Measurements from ENCODE around the gene RASGEF1C.
"Not testable (repeated sequence)": the region's sequence is repeated elsewhere in the genome, so short reads cannot be mapped to it uniquely, and the experiment has no call there.

The RASGEF1C gene

DNA sequence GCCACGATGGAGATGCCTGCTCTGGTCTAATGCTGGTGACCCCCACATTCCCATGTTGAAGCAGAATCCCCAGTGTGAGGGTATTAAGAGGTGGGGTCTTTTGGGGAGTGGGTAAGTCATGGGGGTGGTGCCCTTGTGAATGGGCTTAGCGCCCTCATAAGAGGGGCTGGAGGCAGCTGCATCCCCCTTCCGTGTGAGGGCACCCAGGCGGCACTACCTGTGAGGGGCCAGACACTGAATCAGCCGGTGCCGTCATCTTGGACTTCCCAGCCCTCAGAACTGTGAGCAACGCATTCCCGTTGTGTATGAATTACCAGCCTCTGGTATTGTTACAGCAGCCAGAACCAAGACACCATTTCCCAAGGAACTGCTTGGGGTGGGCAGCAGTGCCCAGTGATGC is 110.5 kb downstream of the RASGEF1C start:
- Mint-ChIP-seq H3K4me3 (no peak overlapping the region), H3K36me3 (no peaks in the 10 kb centered on the region), H3K27me3 (no peaks in the 10 kb centered on the region), H3K27ac (no peak overlapping the region), H3K4me1 (no peaks in the 10 kb centered on the region), H3K9me3 (no peaks in the 10 kb centered on the region)
- CTCF ChIA-PET: no interaction called here
- DNase-seq: no peak

DNA sequence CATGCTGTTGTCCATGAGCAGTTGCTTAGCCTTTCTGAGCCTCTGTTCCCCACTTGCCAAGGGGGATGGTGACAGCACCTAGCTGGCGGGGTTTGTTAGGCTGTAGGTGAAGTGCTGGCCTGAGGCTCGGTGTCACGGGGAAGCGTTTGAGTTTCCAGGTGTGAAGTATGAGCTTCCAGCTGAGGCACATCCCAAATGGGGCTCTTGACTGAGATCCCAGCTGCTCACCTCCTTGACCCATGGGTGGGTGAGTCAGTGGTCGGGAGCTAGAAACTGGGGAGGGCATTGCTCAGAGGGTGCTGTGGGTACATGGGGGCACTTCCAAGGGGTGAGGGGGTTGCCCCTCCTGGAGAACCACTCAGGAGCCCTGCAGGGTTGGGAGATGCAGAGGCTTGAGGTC is 111.1 kb downstream of the RASGEF1C start:
- CTCF ChIA-PET: no interaction called here
- H3K27ac Mint-ChIP-seq: no peak overlapping the region
- no peak overlapping the region for H3K4me3 Mint-ChIP-seq

DNA sequence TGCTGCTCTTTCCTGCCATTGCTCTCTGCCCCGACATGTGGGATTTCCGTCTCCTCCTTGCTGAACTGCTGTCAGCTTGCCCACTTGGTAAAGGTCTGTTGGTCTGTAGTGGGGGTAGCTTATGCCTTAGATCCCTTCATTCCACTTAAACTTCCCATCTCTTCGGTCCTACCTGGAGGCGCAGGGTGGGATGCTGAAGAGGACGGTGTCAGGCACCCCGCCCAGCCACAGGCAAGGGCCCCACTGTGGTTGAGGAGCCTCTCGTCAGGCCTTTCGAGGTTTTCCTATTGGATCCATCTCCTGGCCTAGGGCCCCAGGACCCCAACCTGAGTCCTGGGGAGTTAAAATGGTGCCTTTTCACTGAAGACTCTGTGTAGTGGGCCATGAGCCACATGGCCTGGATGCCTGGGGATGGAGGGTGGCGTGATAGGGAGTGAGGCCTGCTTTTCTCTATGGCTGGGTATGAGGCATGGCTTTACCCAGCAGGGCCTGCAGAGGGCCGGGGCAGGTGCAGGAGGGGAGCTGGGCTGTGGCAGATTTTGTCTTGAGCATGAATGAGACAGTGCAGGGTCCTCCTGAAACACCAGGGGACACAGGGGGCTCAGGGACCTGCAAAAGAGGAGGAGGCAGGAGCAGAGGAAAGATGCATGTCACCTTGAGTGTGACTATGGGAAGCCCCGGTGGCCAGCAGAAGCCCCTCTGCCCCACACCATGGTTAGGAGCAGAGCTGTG is 111.7 kb downstream of the RASGEF1C start:
- no peak overlapping the region for H3K27ac Mint-ChIP-seq
- no peaks in the 10 kb centered on the region for H3K4me1 Mint-ChIP-seq
- CTCF ChIA-PET: no interaction called here

More for the DNA sequence above, 111.1 kb downstream of the RASGEF1C start:
- Mint-ChIP-seq H3K4me1 (no peaks in the 10 kb centered on the region), H3K27me3 (peaks cover 3% of the 10 kb centered on the region), H3K36me3 (no peaks in the 10 kb centered on the region), H3K9me3 (no peaks in the 10 kb centered on the region)
- no peak for DNase-seq

DNA sequence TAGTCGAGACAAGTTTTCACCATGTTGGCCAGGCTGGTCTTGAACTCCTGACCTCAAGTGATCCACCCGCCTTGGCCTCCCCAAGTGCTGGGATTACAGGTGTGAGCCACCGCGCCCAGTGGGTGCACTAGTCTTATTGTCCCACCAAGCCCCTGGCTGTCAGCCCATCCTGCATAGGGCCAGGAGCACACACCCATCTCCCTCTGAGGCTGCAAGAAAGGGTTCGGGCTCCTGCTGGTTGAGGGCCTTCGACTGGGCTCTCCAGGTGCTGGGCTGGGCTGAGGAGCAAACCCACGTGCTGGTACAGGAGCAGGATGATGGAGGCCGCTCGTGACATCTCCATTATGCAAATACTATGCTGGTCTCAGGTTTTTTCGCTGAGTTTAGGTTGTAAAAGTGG is 112.4 kb downstream of the RASGEF1C start:
- H3K27ac Mint-ChIP-seq: no peak overlapping the region
- H3K27me3 Mint-ChIP-seq: peaks cover 11% of the 10 kb centered on the region
- H3K4me1 Mint-ChIP-seq: no peaks in the 10 kb centered on the region
- H3K4me3 Mint-ChIP-seq: no peak overlapping the region
- CTCF ChIA-PET: no interaction called here
- no peaks in the 10 kb centered on the region for H3K36me3 Mint-ChIP-seq
- DNase-seq: no peak
- no peaks in the 10 kb centered on the region for H3K9me3 Mint-ChIP-seq

More for the DNA sequence above, 111.7 kb downstream of the RASGEF1C start:
- no peak for DNase-seq
- H3K27me3 Mint-ChIP-seq: peaks cover 6% of the 10 kb centered on the region
- no peaks in the 10 kb centered on the region for H3K9me3 Mint-ChIP-seq
- H3K36me3 Mint-ChIP-seq: no peaks in the 10 kb centered on the region
- H3K4me3 Mint-ChIP-seq: no peak overlapping the region

DNA sequence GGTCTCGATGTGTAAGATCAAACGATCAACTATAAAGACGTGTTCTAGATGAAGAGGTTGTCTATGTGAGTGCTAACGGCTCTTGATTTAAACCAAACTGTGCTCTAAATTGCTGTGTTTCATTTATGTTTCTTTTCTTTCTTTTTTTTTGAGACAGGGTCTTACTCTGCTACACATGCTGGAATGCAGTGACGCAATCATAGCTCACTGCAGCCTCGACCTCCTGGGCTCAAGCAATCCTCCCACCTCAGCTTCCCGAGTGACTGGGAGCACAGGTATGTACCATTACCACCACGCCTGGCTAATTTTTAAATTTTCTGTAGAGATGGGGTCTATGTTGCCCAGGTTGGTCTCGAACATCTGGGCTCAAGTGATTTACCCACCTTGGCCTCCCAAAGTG is 113.5 kb downstream of the RASGEF1C start:
- CTCF ChIA-PET: no interaction called here
- no peaks in the 10 kb centered on the region for H3K9me3 Mint-ChIP-seq
- no peaks in the 10 kb centered on the region for H3K36me3 Mint-ChIP-seq
- DNase-seq: peak; percentile 8
- H3K4me1 Mint-ChIP-seq: peaks cover 5% of the 10 kb centered on the region
- peaks cover 11% of the 10 kb centered on the region for H3K27me3 Mint-ChIP-seq
- no peak overlapping the region for H3K27ac Mint-ChIP-seq
- H3K4me3 Mint-ChIP-seq: no peak overlapping the region

DNA sequence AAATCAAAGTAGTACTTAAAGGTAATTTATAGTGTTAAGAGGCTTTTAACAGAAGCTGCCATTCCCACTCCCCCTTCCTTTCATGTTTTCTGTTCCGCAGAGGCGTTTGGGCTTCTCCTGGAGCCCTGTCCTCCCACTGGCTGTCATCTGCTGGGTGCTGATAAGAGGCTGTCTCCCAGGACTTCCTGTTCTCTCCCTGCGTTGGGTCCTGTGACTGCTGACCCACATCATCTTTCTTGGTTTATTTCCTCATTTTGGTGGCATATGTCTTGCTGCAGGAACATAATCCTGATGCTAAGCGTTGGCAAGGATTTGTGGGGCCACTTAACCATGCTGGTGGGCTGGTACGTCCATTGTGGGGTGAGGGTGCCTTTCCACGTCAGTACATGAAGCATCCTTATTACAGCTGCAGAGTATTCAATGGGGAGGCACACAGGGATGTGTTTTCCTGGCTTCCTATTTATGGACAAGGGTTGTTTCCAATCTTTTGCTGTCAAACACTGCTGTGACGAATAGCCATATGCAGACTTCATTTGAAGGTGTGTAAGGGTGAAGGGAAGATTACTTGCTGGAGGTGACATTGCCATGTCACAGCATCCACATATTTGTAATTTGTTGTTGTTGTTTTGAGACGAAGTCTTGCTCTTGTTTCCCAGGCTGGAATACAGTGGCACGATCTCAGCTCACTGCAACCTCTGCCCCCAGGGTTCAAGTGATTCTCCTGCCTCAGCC is 115.2 kb downstream of the RASGEF1C start:
- Mint-ChIP-seq H3K4me1 (peaks cover 10% of the 10 kb centered on the region), H3K27ac (no peak overlapping the region), H3K9me3 (no peaks in the 10 kb centered on the region), H3K36me3 (no peaks in the 10 kb centered on the region), H3K4me3 (no peak overlapping the region), H3K27me3 (peaks cover 18% of the 10 kb centered on the region)
- no peak for DNase-seq
- CTCF ChIA-PET: interaction anchor here (0.8 to 1.0 kb wide), 2 partner anchors 186 to 331 kb away, joined by 3 to 4 read pairs; no protein-coding TSS in a partner anchor

DNA sequence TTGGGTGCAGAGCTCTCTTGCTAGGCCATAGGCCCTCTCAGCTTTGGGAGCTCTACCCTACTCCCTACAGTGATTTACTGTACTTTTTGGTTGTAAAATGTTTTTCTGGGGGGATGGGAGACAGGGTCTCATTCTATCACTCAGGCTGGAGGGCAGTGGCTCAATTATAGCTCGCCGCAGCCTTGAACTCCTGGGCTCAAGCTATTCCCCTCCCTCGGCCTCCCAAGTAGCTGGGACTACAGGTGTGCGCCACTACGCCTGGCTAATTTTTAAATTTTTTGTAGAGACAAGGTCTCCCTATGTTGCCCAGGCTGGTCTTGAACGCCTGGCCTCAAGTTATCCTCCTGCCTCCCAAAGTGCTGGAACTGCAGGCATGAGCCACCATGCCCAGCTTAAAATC is 115.8 kb downstream of the RASGEF1C start:
- Mint-ChIP-seq H3K27ac (no peak overlapping the region), H3K9me3 (no peaks in the 10 kb centered on the region), H3K27me3 (peaks cover 18% of the 10 kb centered on the region), H3K4me3 (no peak overlapping the region), H3K36me3 (no peaks in the 10 kb centered on the region), H3K4me1 (peaks cover 10% of the 10 kb centered on the region)
- DNase-seq: no peak
- CTCF ChIA-PET: interaction anchor here (0.8 to 2.2 kb wide), 2 partner anchors 296 to 330 kb away, joined by 3 to 4 read pairs; no protein-coding TSS in a partner anchor

DNA sequence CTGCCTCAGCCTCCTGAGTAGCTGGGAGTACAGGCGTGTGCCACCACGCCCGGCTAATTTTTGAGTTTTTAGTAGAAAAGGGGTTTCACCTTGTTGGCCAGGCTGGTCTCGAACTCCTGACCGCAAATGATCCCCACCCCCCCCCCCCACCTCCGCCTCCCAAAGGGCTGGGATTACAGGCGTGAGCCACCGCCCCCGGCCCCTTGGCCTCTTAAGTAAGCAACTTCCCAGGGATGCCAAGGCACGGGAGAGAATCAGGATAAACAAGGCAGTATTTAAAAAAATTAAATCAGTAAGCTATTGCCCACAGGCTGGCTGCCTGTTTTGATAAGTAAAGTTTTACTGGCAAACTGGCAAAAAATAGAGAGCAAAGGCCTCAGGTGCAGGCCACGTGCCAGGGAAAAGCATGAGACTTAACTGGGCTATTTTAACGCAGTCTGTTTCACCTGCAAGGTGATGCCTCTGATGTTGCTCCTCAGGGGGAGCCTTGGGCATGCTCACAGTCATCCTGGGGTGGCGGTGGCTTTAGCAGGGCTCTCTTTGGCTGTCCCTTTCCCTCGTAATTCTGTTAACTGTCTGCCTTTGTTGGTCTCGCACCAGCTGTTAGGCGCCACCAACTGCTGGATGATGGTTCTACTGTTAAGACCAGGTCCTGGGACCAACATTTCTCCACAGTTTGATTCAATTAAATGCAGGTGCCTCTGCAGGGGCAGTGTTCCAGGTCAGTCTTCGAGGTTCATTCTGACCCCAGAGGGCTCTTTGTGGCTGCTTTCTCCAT is 118.1 kb downstream of the RASGEF1C start:
- Mint-ChIP-seq H3K4me3 (peak overlapping the region; percentile 46), H3K4me1 (peaks cover 20% of the 10 kb centered on the region), H3K36me3 (no peaks in the 10 kb centered on the region), H3K27me3 (peaks cover 18% of the 10 kb centered on the region), H3K9me3 (no peaks in the 10 kb centered on the region), H3K27ac (peak overlapping the region; percentile 35)
- peak; percentile 37 for DNase-seq
- CTCF ChIA-PET: interaction anchor here (0.6 to 3.1 kb wide), 13 partner anchors 10 to 328 kb away, joined by 3 to 16 read pairs (median 4); partner anchors contain the start of gene TBC1D9B

DNA sequence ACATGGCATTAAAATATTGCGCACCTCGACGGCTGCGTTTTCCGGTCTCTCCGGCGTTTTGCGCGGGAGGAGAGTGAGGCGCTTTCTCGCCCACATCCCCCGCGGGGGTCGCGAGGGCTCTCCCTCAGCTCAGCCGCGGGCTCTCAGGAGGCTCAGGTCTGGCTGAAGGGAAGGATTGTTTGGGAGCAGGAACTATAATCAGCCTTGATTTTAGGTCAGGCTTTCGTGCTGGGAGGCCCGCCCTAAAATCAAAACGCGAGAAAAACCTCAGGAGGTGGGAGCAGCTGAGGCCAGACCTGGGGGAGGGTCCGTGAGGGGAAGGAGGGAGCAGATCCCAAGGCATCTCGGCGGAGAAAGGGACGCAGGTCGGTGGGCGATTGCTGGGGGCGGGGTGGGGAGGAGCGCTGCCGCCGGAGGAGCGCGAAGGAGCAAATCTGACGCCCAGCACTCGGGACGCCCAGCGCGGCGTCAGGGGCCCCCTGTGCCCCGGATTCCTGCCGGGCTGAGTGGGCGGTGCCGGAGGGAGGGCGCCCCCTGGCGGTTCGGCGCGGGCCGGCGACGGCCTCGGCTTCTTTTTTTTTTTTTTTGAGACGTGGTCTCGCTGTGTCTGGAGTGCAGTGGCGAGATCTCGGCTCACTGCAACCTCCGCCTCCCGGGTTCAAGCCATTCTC is 118.8 kb downstream of the RASGEF1C start:
- CTCF ChIA-PET: interaction anchor here (1.2 to 3.1 kb wide), 8 partner anchors 10 to 327 kb away, joined by 3 to 16 read pairs (median 4); partner anchors contain the start of gene TBC1D9B
- H3K4me3 Mint-ChIP-seq: peak overlapping the region; percentile 73
- peak overlapping the region; percentile 55 for H3K27ac Mint-ChIP-seq
- DNase-seq: peak; percentile 79
- no peaks in the 10 kb centered on the region for H3K36me3 Mint-ChIP-seq
- peaks cover 18% of the 10 kb centered on the region for H3K27me3 Mint-ChIP-seq
- no peaks in the 10 kb centered on the region for H3K9me3 Mint-ChIP-seq
- peaks cover 25% of the 10 kb centered on the region for H3K4me1 Mint-ChIP-seq

DNA sequence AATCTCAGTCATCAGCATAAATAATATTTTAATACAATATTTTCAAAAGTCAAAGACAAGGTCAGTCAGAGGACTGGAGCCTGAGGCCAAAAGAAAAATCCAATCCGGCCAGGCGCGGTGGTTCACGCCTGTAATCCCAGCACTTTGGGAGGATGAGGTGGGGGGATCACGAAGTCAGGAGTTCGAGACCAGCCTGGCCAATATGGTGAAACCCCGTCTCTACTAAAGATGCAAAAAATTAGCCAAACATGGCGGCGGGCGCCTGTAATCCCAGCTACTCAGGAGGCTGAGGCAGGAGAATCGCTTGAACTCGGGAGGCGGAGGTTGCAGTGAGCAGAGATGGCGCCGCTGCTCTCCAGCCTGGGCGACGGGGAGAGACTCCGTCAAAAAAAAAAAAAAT is 119.4 kb downstream of the RASGEF1C start:
- not testable (repeated sequence) for H3K27ac Mint-ChIP-seq, H3K36me3 Mint-ChIP-seq, H3K9me3 Mint-ChIP-seq, H3K4me3 Mint-ChIP-seq, DNase-seq
- H3K4me1 Mint-ChIP-seq: peaks cover 27% of the 10 kb centered on the region
- peaks cover 21% of the 10 kb centered on the region for H3K27me3 Mint-ChIP-seq
- CTCF ChIA-PET: interaction anchor here (1.2 to 3.1 kb wide), 4 partner anchors 9 to 327 kb away, joined by 4 to 16 read pairs (median 8); partner anchors contain the start of gene TBC1D9B

DNA sequence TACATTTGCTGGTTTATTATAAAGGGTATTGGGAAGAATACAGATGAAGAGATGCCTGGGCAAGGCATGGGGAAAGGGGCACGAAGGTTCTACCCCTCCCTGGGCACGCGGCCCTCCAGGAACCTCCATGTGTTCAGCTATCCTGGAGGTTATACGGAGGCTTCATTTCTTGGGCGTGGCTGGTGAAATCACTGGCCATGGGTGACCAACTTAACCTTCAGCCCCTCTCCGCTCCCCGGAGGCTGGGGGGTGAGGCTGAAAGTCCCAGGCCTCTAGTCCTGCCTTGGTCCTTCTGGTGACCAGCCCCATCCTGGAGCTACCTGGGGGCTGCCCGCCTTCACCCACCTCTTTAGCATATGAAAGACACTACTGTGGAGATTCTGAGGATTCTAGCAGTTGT is 120.5 kb downstream of the RASGEF1C start:
- CTCF ChIA-PET: interaction anchor here (1.3 kb wide), 1 partner anchor 9 kb away, joined by 3 read pairs; no protein-coding TSS in a partner anchor
- H3K27ac Mint-ChIP-seq: no peak overlapping the region

DNA sequence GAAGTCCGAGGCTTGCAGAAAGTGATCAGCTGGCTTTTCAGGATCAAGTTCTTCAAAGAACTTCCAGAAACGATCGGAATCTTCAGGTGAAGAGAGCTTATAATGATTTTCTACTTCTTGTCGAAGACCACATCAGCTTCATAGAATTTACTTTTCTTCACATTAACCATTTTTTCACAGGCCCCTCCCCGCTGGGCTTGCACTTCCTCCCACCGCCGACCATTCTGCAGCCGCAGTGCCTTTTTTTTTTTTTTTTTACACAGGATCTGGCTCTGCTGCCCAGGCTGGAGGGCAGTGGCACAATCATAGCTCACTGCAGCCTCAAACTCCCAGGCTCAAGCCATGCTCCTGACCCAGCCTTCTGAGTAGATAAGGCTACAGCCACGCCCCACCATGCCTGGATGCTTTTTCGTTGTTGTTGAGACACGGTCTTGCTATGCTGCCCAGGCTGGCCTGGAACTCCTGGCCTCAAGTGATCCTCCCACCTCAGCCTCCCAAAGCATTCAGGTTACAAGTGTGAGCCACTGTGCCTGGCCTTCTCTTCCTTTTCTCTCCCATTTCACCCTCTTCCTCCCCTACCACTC is 122.1 kb downstream of the RASGEF1C start:
- H3K4me1 Mint-ChIP-seq: peaks cover 27% of the 10 kb centered on the region
- CTCF ChIA-PET: no interaction called here
- no peak overlapping the region for H3K27ac Mint-ChIP-seq
- DNase-seq: no peak
- H3K9me3 Mint-ChIP-seq: no peaks in the 10 kb centered on the region
- H3K4me3 Mint-ChIP-seq: no peak overlapping the region
- peaks cover 31% of the 10 kb centered on the region for H3K27me3 Mint-ChIP-seq
- H3K36me3 Mint-ChIP-seq: no peaks in the 10 kb centered on the region

More for the DNA sequence above, 120.5 kb downstream of the RASGEF1C start:
- H3K27me3 Mint-ChIP-seq: peaks cover 29% of the 10 kb centered on the region
- H3K36me3 Mint-ChIP-seq: no peaks in the 10 kb centered on the region
- no peak overlapping the region for H3K4me3 Mint-ChIP-seq
- no peaks in the 10 kb centered on the region for H3K9me3 Mint-ChIP-seq
- no peak for DNase-seq
- peaks cover 27% of the 10 kb centered on the region for H3K4me1 Mint-ChIP-seq

DNA sequence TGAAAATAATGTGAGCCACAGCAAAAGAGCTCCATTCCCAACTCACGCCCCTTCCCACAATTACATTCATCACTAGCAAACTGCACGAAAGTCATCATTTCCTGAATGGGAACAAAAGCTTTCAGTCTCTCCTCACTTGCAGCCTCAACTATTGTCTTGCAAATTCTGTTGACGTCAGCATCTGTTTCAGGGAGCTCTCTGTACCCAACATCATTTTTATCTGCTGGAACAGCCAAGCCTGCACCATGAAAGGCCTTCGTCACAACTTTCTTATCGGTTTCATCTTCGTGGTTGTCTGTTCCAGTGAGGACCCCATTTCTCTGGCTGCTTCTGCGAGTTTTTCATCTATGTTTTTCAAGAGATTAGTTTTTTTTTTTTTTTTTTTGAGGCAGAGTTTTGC is 123.2 kb downstream of the RASGEF1C start:
- CTCF ChIA-PET: no interaction called here
- H3K27me3 Mint-ChIP-seq: peaks cover 40% of the 10 kb centered on the region
- DNase-seq: peak; percentile 38
- no peaks in the 10 kb centered on the region for H3K9me3 Mint-ChIP-seq
- no peaks in the 10 kb centered on the region for H3K36me3 Mint-ChIP-seq
- H3K4me1 Mint-ChIP-seq: peaks cover 25% of the 10 kb centered on the region
- H3K27ac Mint-ChIP-seq: peak overlapping the region; percentile 50
- H3K4me3 Mint-ChIP-seq: no peak overlapping the region

All from activated naive CD4-positive, alpha-beta T cell treated with anti-CD3 and anti-CD28 coated beads, Interleukin-2, amount 10 ng/mL, durations not matched to agents 7 days and 5 days (primary cell).